Common myeloid progenitor, CD34-positive (primary cell): ENCODE results near the gene CNTN5.

Source experiments
- CTCF ChIA-PET: fragments of 350-600 bp; sonication (Branson Sonifier 250); formaldehyde crosslinking; loops from one replicate; lab custom pipeline; 2021; ENCODE audit warnings: antibody characterized with exemption; lab: Charles Lee
- POLR2A ChIA-PET: fragments of 350-600 bp; sonication (Branson Sonifier 250); formaldehyde crosslinking; loops from one replicate; lab custom pipeline; 2021; ENCODE audit warnings: antibody characterized with exemption; lab: Charles Lee
- DNase-seq, 3 donors: peaks; one replicate each; pipeline versions ENCODE4 v3.0.0 to v3.0.0-alpha.2; 2013
- H3K27ac ChIP-seq, 2 experiments: 1 replicate in 1 of 2; 2 replicates in 1 of 2; pipeline ENCODE4 v1.7.0; 2013; ENCODE audit warnings: inconsistent platforms in 2 of 2, low read length in 2 of 2, mild to moderate bottlenecking in 2 of 2, low read depth in 1 of 2, moderate library complexity in 1 of 2; ENCODE audit not compliant: severe bottlenecking in 2 of 2, insufficient read depth in 1 of 2, poor library complexity in 1 of 2
- H3K27me3 ChIP-seq, 5 experiments: replicated peaks in 2 of 5; 1 replicate in 3 of 5; 2 replicates in 2 of 5; pipeline versions ENCODE4 v1.6.1 to v1.7.0; 2013; ENCODE audit warnings: low read length in 4 of 5, mild to moderate bottlenecking in 2 of 5, moderate library complexity in 2 of 5, inconsistent platforms in 1 of 5; ENCODE audit not compliant: insufficient read depth in 5 of 5, control insufficient read depth in 4 of 5
- H3K36me3 ChIP-seq, 4 experiments: 1 replicate in 2 of 4; 2 replicates in 2 of 4; pipeline versions ENCODE4 v1.6.1 to v1.7.0; 2013; ENCODE audit warnings: low read length in 3 of 4, control low read depth in 1 of 4, mild to moderate bottlenecking in 1 of 4; ENCODE audit not compliant: control insufficient read depth in 4 of 4, insufficient read depth in 4 of 4
- H3K4me1 ChIP-seq, 4 experiments: 1 replicate in 3 of 4; 2 replicates in 1 of 4; pipeline versions ENCODE4 v1.6.1 to v1.7.1; 2013; ENCODE audit warnings: low read length in 3 of 4, mild to moderate bottlenecking in 3 of 4, control low read depth in 1 of 4, inconsistent platforms in 1 of 4, moderate library complexity in 1 of 4; ENCODE audit not compliant: control insufficient read depth in 4 of 4, insufficient read depth in 4 of 4; ENCODE audit errors: control extremely low read depth in 1 of 4
- H3K4me3 ChIP-seq, 7 experiments: 1 replicate in 4 of 7; 2 replicates in 3 of 7; pipeline versions ENCODE4 v1.5.1 to v1.7.0; 2013; ENCODE audit warnings: mild to moderate bottlenecking in 7 of 7, low read length in 6 of 7, moderate library complexity in 6 of 7, inconsistent platforms in 2 of 7, low read depth in 2 of 7, control low read depth in 1 of 7; ENCODE audit not compliant: insufficient read depth in 4 of 7, control insufficient read depth in 1 of 7; ENCODE audit errors: extremely low read depth in 1 of 7
- H3K9me3 ChIP-seq, 5 experiments: 1 replicate in 4 of 5; 2 replicates in 1 of 5; pipeline versions ENCODE4 v1.6.1 to v1.7.1; 2013; ENCODE audit warnings: low read length in 4 of 5, mild to moderate bottlenecking in 2 of 5, inconsistent platforms in 1 of 5, low read depth in 1 of 5, moderate library complexity in 1 of 5; ENCODE audit not compliant: control insufficient read depth in 4 of 5, insufficient read depth in 2 of 5; ENCODE audit errors: control extremely low read depth in 1 of 5
- WGBS: methylation state at CpG from one replicate; pipeline ENCODE4 v1.1.5; 2013; ENCODE audit not compliant: insufficient coverage; 5-methylcytosine and 5-hydroxymethylcytosine counted together

CNTN5 gene

GRCh38 chr11:99461913-99462312 lies 441.2 kb downstream of the CNTN5 start:
- no CpG with 5 or more reads among the region's 1 CpG for WGBS
- no peak for DNase-seq
- H3K27ac ChIP-seq: no peak overlapping the region
- H3K27me3 ChIP-seq: no peaks in the 10 kb centered on the region
- H3K4me1 ChIP-seq: no peaks in the 10 kb centered on the region
- H3K4me3 ChIP-seq: no peak overlapping the region
- H3K9me3 ChIP-seq: no peaks in the 10 kb centered on the region
- ChIA-PET POLR2A (no interaction called here), CTCF (no interaction called here)
- no peaks in the 10 kb centered on the region for H3K36me3 ChIP-seq

DNA sequence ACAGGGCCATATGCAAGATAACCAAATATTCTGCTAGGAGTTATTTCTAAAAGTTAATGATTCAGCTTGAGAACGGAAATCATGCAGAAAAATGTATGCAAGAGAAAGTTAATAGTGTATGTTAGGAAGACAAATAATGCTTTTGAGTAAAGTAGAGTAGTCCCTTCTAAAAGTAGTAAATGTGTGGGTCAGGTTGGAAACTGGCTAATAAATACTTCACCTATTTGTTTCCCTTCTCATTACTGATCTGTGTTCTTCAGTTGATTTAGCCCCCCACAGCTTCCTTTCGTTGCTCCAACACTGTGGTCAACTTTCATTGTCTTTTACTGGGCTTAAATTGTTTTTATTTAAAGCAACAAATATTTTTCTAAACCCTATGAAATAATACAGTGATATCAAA lies 444.2 kb downstream of the CNTN5 start:
- ChIA-PET CTCF (no interaction called here), POLR2A (no interaction called here)
- Histone ChIP-seq H3K4me3 (no peak overlapping the region), H3K36me3 (no peaks in the 10 kb centered on the region), H3K4me1 (no peaks in the 10 kb centered on the region), H3K27me3 (no peaks in the 10 kb centered on the region), H3K27ac (no peak overlapping the region), H3K9me3 (no peaks in the 10 kb centered on the region)
- DNase-seq: no peak
- WGBS: 100% methylated on average over 1 of the region's 2 CpGs

GRCh38 chr11:99489581-99489980 lies 468.8 kb downstream of the CNTN5 start:
- ChIA-PET POLR2A (no interaction called here), CTCF (no interaction called here)
- no peaks in the 10 kb centered on the region for H3K36me3 ChIP-seq
- no peaks in the 10 kb centered on the region for H3K4me1 ChIP-seq
- no peak for DNase-seq
- no peak overlapping the region for H3K27ac ChIP-seq
- no CpG with 5 or more reads among the region's 1 CpG for WGBS
- H3K27me3 ChIP-seq: no peaks in the 10 kb centered on the region
- H3K4me3 ChIP-seq: no peak overlapping the region
- H3K9me3 ChIP-seq: no peaks in the 10 kb centered on the region

- whole genome bisulfite sequencing: 100% methylated on average over 3 of the region's 4 CpGs
- Histone ChIP-seq H3K4me1 (no peaks in the 10 kb centered on the region), H3K4me3 (no peak overlapping the region), H3K27ac (no peak overlapping the region), H3K27me3 (no peaks in the 10 kb centered on the region), H3K9me3 (no peaks in the 10 kb centered on the region), H3K36me3 (no peaks in the 10 kb centered on the region)
- no peak for DNase-seq
- ChIA-PET POLR2A (no interaction called here), CTCF (no interaction called here)
These were observed 473.3 kb downstream of the CNTN5 start for GRCh38 chr11:99494065-99494464.

DNA sequence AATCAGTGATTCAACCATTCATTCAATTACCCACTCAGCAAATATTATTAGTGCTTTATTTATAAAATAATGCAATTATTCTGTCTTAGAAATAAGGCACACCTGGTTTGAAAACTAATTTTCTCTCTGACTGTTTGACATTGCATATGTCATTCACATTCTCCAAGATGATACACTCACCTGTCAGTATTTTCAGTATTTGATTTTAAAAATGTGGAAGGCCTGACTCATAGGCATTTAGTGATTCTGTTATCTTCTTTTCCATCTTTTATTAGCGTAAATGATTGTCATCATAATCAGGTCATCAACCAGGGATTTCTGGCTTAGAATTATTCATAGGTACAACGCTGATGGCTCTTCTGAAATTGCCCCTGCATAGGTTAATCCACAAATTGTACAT lies 480.9 kb downstream of the CNTN5 start:
- Histone ChIP-seq H3K27me3 (no peaks in the 10 kb centered on the region), H3K27ac (no peak overlapping the region), H3K36me3 (no peaks in the 10 kb centered on the region), H3K4me3 (no peak overlapping the region), H3K4me1 (no peaks in the 10 kb centered on the region), H3K9me3 (no peaks in the 10 kb centered on the region)
- WGBS: 95% methylated on average over 2 of the region's 2 CpGs
- CTCF ChIA-PET: no interaction called here
- DNase-seq: no peak
- POLR2A ChIA-PET: no interaction called here

- H3K4me1 ChIP-seq: no peaks in the 10 kb centered on the region
- no peak overlapping the region for H3K4me3 ChIP-seq
- WGBS: no CpG with 5 or more reads among the region's 1 CpG
- ChIA-PET POLR2A (no interaction called here), CTCF (no interaction called here)
- H3K9me3 ChIP-seq: no peaks in the 10 kb centered on the region
- H3K27me3 ChIP-seq: no peaks in the 10 kb centered on the region
- no peak overlapping the region for H3K27ac ChIP-seq
- DNase-seq: no peak
- no peaks in the 10 kb centered on the region for H3K36me3 ChIP-seq
These were observed 484.6 kb downstream of the CNTN5 start for GRCh38 chr11:99505316-99505715.

- Histone ChIP-seq H3K4me1 (no peaks in the 10 kb centered on the region), H3K4me3 (no peak overlapping the region), H3K36me3 (no peaks in the 10 kb centered on the region), H3K27ac (no peak overlapping the region), H3K9me3 (no peaks in the 10 kb centered on the region), H3K27me3 (no peaks in the 10 kb centered on the region)
- ChIA-PET POLR2A (no interaction called here), CTCF (no interaction called here)
- WGBS: 76% methylated on average over 2 of the region's 4 CpGs
- no peak for DNase-seq
These were observed 485.1 kb downstream of the CNTN5 start for GRCh38 chr11:99505831-99506230.
